ENCODE results near the gene ILK. TPM values are rescaled to one million over a fixed set of nuclear protein-coding genes. Genes with fewer than 3 reads are reported as not detected.

ILK gene
- total and polyA plus RNA-seq, 9 donors, result 79.8 to 337 (median 140) TPM

DNA sequence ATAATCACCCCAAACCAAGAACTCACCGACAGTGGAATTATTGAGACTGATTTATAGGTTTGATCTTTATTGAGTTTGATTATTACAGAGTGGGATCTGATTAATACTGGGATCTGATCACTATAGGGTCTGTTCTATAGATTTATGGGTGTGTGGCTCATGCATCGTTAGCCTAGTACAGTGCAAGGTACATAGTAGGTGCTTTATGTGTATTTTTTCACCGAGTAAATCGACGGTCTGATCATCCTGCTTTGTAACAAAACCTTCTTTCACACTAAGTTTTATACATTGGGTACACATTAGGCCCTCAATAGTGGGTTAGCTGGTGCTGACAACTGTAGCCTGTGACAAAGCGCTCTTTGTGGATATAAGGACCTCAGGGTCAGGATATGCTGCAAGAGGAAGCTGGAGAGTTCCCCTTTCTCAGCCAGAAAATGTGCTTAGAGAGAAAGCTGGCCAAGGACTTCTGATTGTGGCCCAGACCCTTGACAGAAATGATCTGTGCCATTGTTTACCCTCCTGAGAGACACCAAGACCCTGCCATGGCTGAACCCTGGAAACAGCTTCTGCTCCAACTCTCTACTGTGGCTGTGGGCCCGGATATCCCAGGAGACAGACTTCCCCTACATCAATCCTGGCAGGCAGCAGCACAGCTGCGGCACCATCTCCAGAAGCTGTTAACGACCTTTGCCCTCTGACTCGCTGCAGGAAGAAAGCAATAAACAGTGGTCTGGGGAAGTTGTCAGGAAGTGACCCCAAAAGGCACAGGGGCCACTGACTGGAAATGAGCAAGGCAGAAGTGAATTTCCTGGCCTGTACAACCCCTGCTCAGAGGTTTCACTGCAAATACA lies 31.7 kb downstream of the ILK start:
- no peaks in the 10 kb centered on the region for H3K9me3 ChIP-seq
- H3K36me3 ChIP-seq, result no peaks in the 10 kb centered on the region
- WGBS, 3 donors, result 39 to 43% (median 42%) methylated on average over 10 of the region's 10 CpGs
- no peaks in the 10 kb centered on the region for H3K27me3 ChIP-seq
- no peak for TF ChIP-seq POLR2A (IDR thresholded peaks at IDR 0.05)
- TF ChIP-seq, protein P1, sequence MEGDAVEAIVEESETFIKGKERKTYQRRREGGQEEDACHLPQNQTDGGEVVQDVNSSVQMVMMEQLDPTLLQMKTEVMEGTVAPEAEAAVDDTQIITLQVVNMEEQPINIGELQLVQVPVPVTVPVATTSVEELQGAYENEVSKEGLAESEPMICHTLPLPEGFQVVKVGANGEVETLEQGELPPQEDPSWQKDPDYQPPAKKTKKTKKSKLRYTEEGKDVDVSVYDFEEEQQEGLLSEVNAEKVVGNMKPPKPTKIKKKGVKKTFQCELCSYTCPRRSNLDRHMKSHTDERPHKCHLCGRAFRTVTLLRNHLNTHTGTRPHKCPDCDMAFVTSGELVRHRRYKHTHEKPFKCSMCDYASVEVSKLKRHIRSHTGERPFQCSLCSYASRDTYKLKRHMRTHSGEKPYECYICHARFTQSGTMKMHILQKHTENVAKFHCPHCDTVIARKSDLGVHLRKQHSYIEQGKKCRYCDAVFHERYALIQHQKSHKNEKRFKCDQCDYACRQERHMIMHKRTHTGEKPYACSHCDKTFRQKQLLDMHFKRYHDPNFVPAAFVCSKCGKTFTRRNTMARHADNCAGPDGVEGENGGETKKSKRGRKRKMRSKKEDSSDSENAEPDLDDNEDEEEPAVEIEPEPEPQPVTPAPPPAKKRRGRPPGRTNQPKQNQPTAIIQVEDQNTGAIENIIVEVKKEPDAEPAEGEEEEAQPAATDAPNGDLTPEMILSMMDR (IDR thresholded peaks at IDR 0.05), result no peak
- H3K4me3 ChIP-seq, result no peak overlapping the region
- intact Hi-C loops (cut with DNase I), result no loop called here
- DNase-seq, result peak; percentile 55 to 71 (median 59)
- peaks cover 10% of the 10 kb centered on the region for H3K4me1 ChIP-seq (ENCODE audit: insufficient read depth)
- peak overlapping the region in 1 of 2 donors; percentile 56 for H3K27ac ChIP-seq

DNA sequence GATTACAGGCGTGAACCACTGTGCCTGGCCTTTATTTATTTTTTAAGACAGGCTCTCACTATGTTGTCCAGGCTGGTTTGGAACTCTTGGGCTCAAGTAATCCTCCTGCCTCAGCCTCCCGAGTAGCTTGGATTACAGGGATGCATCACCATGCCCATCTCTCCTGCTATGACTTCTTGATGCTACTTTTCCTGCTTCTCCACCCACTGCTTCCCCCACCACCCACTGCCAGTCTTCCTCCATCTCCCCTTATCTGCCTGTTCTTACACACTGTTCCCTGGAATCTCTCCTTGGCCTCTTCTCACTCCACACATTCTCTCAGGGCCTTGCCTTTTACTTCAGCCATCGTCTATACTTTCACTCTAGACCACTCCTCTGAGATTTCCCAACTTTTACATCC lies 32.9 kb downstream of the ILK start:
- intact Hi-C loops (cut with DNase I), result no loop called here
- peak overlapping the region in 1 of 2 donors; percentile 56 for H3K27ac ChIP-seq
- no peaks in the 10 kb centered on the region for H3K9me3 ChIP-seq
- peak in 1 of 5 donors; percentile 11 for DNase-seq
- no peaks in the 10 kb centered on the region for H3K27me3 ChIP-seq
- TF ChIP-seq, protein P1 (IDR thresholded peaks at IDR 0.05), result no peak
- TF ChIP-seq EP300 (IDR thresholded peaks at IDR 0.05) (no peak), POLR2A (IDR thresholded peaks at IDR 0.05) (no peak)
- no peaks in the 10 kb centered on the region for H3K36me3 ChIP-seq
- peaks cover 10% of the 10 kb centered on the region for H3K4me1 ChIP-seq (ENCODE audit: insufficient read depth)
- no peak overlapping the region for H3K4me3 ChIP-seq
- 71 to 77% (median 72%) methylated on average over 3 of the region's 3 CpGs for WGBS, 3 donors

DNA sequence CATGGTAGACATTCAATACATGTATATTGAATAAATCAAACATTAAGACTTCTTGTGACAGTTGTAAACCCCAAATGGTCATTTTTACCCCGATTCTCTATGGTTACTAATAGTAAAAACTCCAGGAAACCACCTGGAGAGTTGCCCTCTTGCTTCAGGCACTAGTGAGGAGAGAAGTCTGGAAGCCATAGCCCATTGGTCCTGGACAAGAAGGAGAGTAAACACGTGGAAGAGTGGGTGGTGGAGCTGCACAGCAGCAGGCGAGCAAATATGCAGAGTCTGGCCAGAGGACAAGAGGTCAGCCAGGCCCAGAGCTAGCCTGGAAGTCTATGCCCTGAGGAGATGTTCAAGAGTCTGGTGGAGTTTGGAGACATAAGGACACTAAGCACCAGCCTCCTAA lies 34.3 kb downstream of the ILK start:
- TF ChIP-seq POLR2A (IDR thresholded peaks at IDR 0.05) (no peak), EP300 (IDR thresholded peaks at IDR 0.05) (no peak)
- TF ChIP-seq, protein P1 (IDR thresholded peaks at IDR 0.05), result no peak
- H3K36me3 ChIP-seq, result no peaks in the 10 kb centered on the region
- 1 to 8% (median 5%) methylated on average over 3 of the region's 3 CpGs for whole genome bisulfite sequencing, 3 donors
- peaks cover 10% of the 10 kb centered on the region for H3K4me1 ChIP-seq (ENCODE audit: insufficient read depth)
- intact Hi-C loops (cut with DNase I), result no loop called here
- DNase-seq, result peak in 2 of 5 donors; percentile 53 to 66
- no peak overlapping the region for H3K4me3 ChIP-seq
- H3K27ac ChIP-seq, result no peak overlapping the region
- no peaks in the 10 kb centered on the region for H3K27me3 ChIP-seq
- H3K9me3 ChIP-seq, result no peaks in the 10 kb centered on the region

DNA sequence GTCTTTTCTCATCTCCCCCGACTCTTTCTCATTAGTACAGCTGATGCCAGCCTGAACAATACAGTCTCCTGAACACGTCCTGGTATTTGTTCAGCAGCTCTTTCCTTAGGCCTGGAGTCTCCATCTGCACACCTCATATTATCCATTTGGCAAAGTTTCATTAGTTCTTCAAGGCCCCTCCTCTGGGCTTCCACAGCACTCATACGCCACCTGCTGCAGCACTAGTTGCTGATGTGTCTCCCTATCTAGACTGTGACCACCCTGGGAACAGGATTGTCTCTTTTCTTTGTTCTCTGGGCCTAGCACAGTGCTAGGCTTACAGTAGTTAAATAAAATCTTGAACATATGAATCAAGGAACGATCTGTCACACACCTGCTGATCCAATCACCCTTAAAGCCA lies 34.9 kb downstream of the ILK start:
- H3K36me3 ChIP-seq, result no peaks in the 10 kb centered on the region
- H3K27ac ChIP-seq, result no peak overlapping the region
- H3K4me1 ChIP-seq (ENCODE audit: insufficient read depth), result peaks cover 10% of the 10 kb centered on the region
- H3K4me3 ChIP-seq, result no peak overlapping the region
- H3K9me3 ChIP-seq, result no peaks in the 10 kb centered on the region
- WGBS, 3 donors, result 68 to 73% (median 71%) methylated on average over 4 of the region's 4 CpGs
- intact Hi-C loops (cut with DNase I), result no loop called here
- no peak for DNase-seq
- H3K27me3 ChIP-seq, result no peaks in the 10 kb centered on the region
- no peak for TF ChIP-seq POLR2A (IDR thresholded peaks at IDR 0.05)
- TF ChIP-seq, protein P1 (IDR thresholded peaks at IDR 0.05), result no peak
